ENCODE data around the gene THSD7B.
"Not testable (repeated sequence)": the region's sequence is repeated elsewhere in the genome, so short reads cannot be mapped to it uniquely, and the experiment has no call there.

Gene THSD7B

GRCh38 chr2:137051778-137052398, 286.5 kb downstream of the THSD7B start:
- no peak for DNase-seq

GRCh38 chr2:137056704-137057103, 291.4 kb downstream of the THSD7B start:
- DNase-seq, result no peak

- not testable (repeated sequence) for DNase-seq
Observed at GRCh38 chr2:137076111-137076765, 310.9 kb downstream of the THSD7B start.

GRCh38 chr2:137091704-137092103, 326.4 kb downstream of the THSD7B start:
- DNase-seq, result no peak

GRCh38 chr2:137093116-137093515, 327.8 kb downstream of the THSD7B start:
- no peak for DNase-seq

GRCh38 chr2:137096187-137096586, 330.8 kb downstream of the THSD7B start:
- DNase-seq, result no peak

GRCh38 chr2:137096693-137097092, 331.3 kb downstream of the THSD7B start:
- DNase-seq, result no peak

GRCh38 chr2:137101814-137102213, 336.5 kb downstream of the THSD7B start:
- not testable (repeated sequence) for DNase-seq

- DNase-seq, result no peak
Observed at GRCh38 chr2:137107904-137108303, 342.6 kb downstream of the THSD7B start.

GRCh38 chr2:137111896-137112295, 346.6 kb downstream of the THSD7B start:
- no peak for DNase-seq

- no peak for DNase-seq
Observed at GRCh38 chr2:137115081-137115794, 349.9 kb downstream of the THSD7B start.

- no peak for DNase-seq
Observed at GRCh38 chr2:137115795-137116089, 350.4 kb downstream of the THSD7B start.

- no peak for DNase-seq
Observed at GRCh38 chr2:137117385-137117784, 352.0 kb downstream of the THSD7B start.

- no peak for DNase-seq
Observed at GRCh38 chr2:137118140-137118539, 352.8 kb downstream of the THSD7B start.

- no peak for DNase-seq
Observed at GRCh38 chr2:137123226-137123625, 357.9 kb downstream of the THSD7B start.

GRCh38 chr2:137133225-137133624, 367.9 kb downstream of the THSD7B start:
- no peak for DNase-seq

- DNase-seq, result no peak
Observed at GRCh38 chr2:137138263-137138662, 372.9 kb downstream of the THSD7B start.

GRCh38 chr2:137151731-137152130, 386.4 kb downstream of the THSD7B start:
- no peak for DNase-seq

GRCh38 chr2:137154946-137155345, 389.6 kb downstream of the THSD7B start:
- no peak for DNase-seq

- DNase-seq, result no peak
Observed at GRCh38 chr2:137155356-137156104, 390.2 kb downstream of the THSD7B start.

- DNase-seq, result no peak
Observed at GRCh38 chr2:137156221-137156844, 391.0 kb downstream of the THSD7B start.

- no peak for DNase-seq
Observed at GRCh38 chr2:137157851-137158250, 392.5 kb downstream of the THSD7B start.

- DNase-seq, result no peak
Observed at GRCh38 chr2:137161250-137161649, 395.9 kb downstream of the THSD7B start.
